A673 (cell line): ENCODE results near the gene CTTN. TPM values are rescaled to one million over a fixed set of nuclear protein-coding genes. Genes with fewer than 3 reads are reported as not detected.
A peak's percentile ranks its signal among the peaks of the same experiment; 100 is the strongest.

Source experiments
- BruUV-seq: library from RNA; stranded (reverse); fragments of 400-500 nt; replicated peaks from 2 replicates; lab custom pipeline; 2021; lab: Mats Ljungman, UMichigan
- CTCF ChIA-PET: fragments of 300-600 bp; sonication (Branson Sonifier 250); formaldehyde crosslinking; loops from one replicate; lab custom pipeline; 2022; ENCODE audit warnings: antibody characterized with exemption; lab: Charles Lee
- POLR2A ChIA-PET: fragments of 300-600 bp; sonication (Branson Sonifier 250); formaldehyde crosslinking; loops from one replicate; lab custom pipeline; 2022; ENCODE audit warnings: antibody characterized with exemption; ENCODE audit not compliant: low non-redundant PET; lab: Charles Lee
- DNase-seq: peaks from one replicate; pipeline ENCODE4 v3.0.0-alpha.2; 2015; ENCODE audit warnings: low spot score
- H3K27ac ChIP-seq: fragments of 200-600 bp; sonication (generic); 2 replicates; pipeline ENCODE4 v1.5.1; 2016; ENCODE audit warnings: mixed run types, low read depth, mild to moderate bottlenecking, mixed read lengths, antibody characterized with exemption, low read length; ENCODE audit not compliant: poor library complexity, severe bottlenecking
- H3K27me3 ChIP-seq: fragments of 200-600 bp; sonication (generic); replicated peaks from 2 replicates; pipeline ENCODE4 v1.6.1; 2017; ENCODE audit warnings: mixed run types, low read depth, mild to moderate bottlenecking, mixed read lengths, antibody characterized with exemption, low read length; ENCODE audit not compliant: insufficient read depth, poor library complexity
- H3K36me3 ChIP-seq: fragments of 200-600 bp; sonication (generic); 2 replicates; pipeline ENCODE4 v1.6.1; 2016; ENCODE audit warnings: mixed run types, mild to moderate bottlenecking, mixed read lengths, antibody characterized with exemption, low read length; ENCODE audit not compliant: insufficient read depth, poor library complexity, severe bottlenecking
- H3K4me1 ChIP-seq: fragments of 200-600 bp; sonication (generic); 2 replicates; pipeline ENCODE4 v1.6.1; 2017; ENCODE audit warnings: mixed run types, mild to moderate bottlenecking, mixed read lengths, antibody characterized with exemption, low read length; ENCODE audit not compliant: insufficient read depth, poor library complexity, severe bottlenecking
- H3K4me3 ChIP-seq: fragments of 200-600 bp; sonication (generic); 2 replicates; pipeline ENCODE4 v1.5.1; 2016; ENCODE audit warnings: low read depth, mixed run types, mild to moderate bottlenecking, mixed read lengths, low read length; ENCODE audit not compliant: poor library complexity, severe bottlenecking
- H3K9me3 ChIP-seq: fragments of 200-600 bp; sonication (generic); 2 replicates; pipeline ENCODE4 v1.6.1; 2016; ENCODE audit warnings: mixed run types, low read depth, mild to moderate bottlenecking, mixed read lengths, antibody characterized with exemption, low read length; ENCODE audit not compliant: poor library complexity, severe bottlenecking
- CTCF ChIP-seq: fragments of 300-800, 200-600 bp; sonication (generic); conservative IDR thresholded peaks from 2 replicates; pipeline ENCODE4 v1.5.1; 2017; ENCODE audit warnings: low read depth, mild to moderate bottlenecking, antibody characterized with exemption, low read length, moderate library complexity, mixed read lengths
- EZH2 ChIP-seq: fragments of 200-600 bp; sonication (generic); IDR thresholded peaks from 2 replicates; pipeline ENCODE4 v1.6.1; 2017; ENCODE audit warnings: borderline replicate concordance, low read depth, mild to moderate bottlenecking, mixed read lengths, antibody characterized with exemption, low read length; ENCODE audit not compliant: poor library complexity, severe bottlenecking
- intact Hi-C: fragments of 100-400 bp; cut with micrococcal nuclease; formaldehyde crosslinking; loops from one replicate; pipeline ENCODE4 v1.10.0; 2022; ENCODE audit not compliant: unreplicated experiment
- total RNA-seq: library from RNA; stranded (reverse); gene quantifications from 2 replicates; pipeline ENCODE4 v1.2.3, GENCODE V29; 2021

Gene CTTN
- total RNA-seq, 1 experiment from 2014 or later, result 247 TPM

DNA sequence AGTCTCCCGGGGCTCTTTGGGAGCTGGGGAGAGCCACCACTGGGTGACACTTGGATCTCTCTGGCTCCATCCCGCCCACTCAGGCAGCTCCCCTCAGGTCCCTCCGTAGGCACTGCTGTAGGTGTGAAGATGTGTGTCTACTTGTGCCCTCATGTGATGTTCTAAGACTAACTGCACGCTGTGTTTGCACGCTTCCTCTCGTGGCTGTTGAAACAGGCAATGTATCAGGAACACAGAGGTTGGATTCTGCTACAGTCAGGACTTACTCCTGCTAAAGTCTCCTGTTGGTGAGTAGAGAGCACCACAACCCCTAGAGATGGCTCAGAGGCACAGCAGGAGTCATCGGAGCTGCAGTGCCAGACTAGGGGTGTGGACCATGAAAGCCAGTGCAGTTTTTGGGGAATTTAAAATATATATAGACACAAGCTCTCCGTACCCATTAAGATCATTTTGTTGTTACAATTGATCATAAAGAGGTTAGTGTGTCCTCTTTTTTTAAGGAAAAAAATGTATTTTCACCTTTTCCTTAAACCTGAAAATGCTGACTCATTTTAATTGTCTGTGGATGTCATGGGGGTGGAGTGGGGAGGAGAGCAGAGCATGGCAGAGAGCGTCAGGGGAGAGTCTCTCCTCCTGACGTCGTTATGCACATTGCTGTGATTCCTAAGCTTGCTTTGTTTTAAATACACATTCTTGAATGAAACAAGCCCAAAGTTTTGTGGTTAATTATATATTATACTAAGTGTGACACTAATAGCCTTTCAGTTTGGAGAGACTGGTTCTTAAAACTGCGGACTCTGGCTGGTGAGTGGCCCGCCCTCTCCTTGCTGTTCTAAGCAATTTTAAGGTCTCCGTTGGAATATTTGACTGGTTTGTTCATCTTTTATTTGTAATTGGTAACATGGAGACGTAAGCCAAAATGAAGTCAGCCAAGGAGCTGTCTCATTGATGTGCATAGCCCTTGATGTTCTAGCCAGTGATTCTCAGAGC lies 16.2 kb upstream of the CTTN start:
- intact Hi-C loops, result no loop called here
- Histone ChIP-seq H3K27me3 (no peaks in the 10 kb centered on the region), H3K27ac (peak overlapping the region; percentile 3), H3K9me3 (no peaks in the 10 kb centered on the region), H3K36me3 (peaks cover 70% of the 10 kb centered on the region), H3K4me1 (peaks cover 27% of the 10 kb centered on the region), H3K4me3 (no peak overlapping the region)
- POLR2A ChIA-PET, result no interaction called here
- TF ChIP-seq CTCF, result 0 out of 2 replicates have a peak, but pooled peaks have one; percentile 27
- no peak for TF ChIP-seq EZH2
- peak; percentile 75 for DNase-seq
- BruUV-seq, result no TSS peak
- CTCF ChIA-PET, result interaction anchor here (0.7 kb wide), 1 partner anchor 101 kb away, joined by 3 read pairs; no protein-coding TSS in a partner anchor

DNA sequence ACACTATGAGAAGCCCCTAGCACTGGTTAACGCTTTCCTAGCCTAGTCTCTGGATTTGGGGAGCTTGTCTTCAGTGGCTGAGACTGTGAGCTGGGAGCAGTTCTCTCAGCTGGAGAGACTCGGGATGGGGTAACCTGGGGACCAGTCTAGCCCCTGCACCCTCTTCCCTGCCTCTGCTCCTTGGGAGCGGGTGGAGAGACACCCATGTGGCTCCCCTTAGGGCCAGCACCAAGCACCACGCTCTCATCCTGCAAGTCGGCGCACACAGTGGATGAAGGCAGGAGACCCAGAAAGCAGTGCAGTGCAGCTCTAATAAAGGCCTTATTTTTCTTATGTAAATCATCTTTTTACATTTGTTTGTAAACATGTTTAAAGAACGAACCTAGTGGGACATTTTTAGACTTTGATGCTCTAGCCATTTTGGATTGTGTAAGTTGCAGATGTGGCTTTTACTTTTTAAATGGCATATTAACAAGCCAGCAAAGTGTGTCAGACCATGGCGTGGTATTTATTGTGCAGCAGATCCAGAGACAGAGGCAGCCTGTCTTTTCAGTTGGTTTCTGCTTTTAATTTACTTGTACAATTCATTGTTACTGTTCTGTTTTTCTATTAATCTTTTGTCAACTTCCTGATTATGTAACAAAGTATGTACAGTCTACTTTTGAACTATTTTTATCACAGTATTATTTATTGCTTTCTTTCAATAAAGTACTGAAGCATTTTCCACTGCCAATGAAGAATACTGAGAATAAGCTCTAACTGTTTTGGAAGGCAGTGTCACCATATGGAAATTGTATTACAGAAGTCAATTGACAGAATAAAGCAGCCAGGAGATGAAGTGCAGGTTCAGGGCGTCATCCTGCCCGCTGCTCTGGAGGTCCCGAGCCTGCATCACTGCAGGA lies 14.4 kb upstream of the CTTN start:
- no peaks in the 10 kb centered on the region for H3K27me3 ChIP-seq
- BruUV-seq, result TSS peak; percentile 38
- peaks cover 53% of the 10 kb centered on the region for H3K36me3 ChIP-seq
- intact Hi-C loops, result no loop called here
- H3K27ac ChIP-seq, result peak overlapping the region; percentile 24
- peaks cover 27% of the 10 kb centered on the region for H3K4me1 ChIP-seq
- DNase-seq, result no peak
- POLR2A ChIA-PET, result no interaction called here
- no peaks in the 10 kb centered on the region for H3K9me3 ChIP-seq
- CTCF ChIA-PET, result no interaction called here
- TF ChIP-seq CTCF (no peak), EZH2 (no peak)
- no peak overlapping the region for H3K4me3 ChIP-seq

- intact Hi-C loops, result no loop called here
- H3K36me3 ChIP-seq, result peaks cover 47% of the 10 kb centered on the region
- H3K27ac ChIP-seq, result peak overlapping the region; percentile 24
- POLR2A ChIA-PET, result no interaction called here
- H3K4me3 ChIP-seq, result no peak overlapping the region
- TF ChIP-seq CTCF, result no peak
- TF ChIP-seq EZH2, result no peak
- CTCF ChIA-PET, result no interaction called here
- H3K4me1 ChIP-seq, result peaks cover 27% of the 10 kb centered on the region
- no TSS peak for BruUV-seq
- H3K27me3 ChIP-seq, result no peaks in the 10 kb centered on the region
- no peak for DNase-seq
- H3K9me3 ChIP-seq, result no peaks in the 10 kb centered on the region
These were observed 13.7 kb upstream of the CTTN start for GRCh38 chr11:70384566-70385152.
